Measurements from ENCODE around the gene RHBDL3. TPM values are rescaled to one million over a fixed set of nuclear protein-coding genes. Genes with fewer than 3 reads are reported as not detected.

RHBDL3 gene
- total RNA-seq, 1 experiment from 2014 or later: not detected

- TF ChIP-seq CTCF (conservative IDR thresholded peaks at IDR 0.05; ENCODE audit: low read depth, low read length): no peak
- no peak for TF ChIP-seq EZH2 (IDR thresholded peaks at IDR 0.05; ENCODE audit: low read length, unreplicated experiment)
- no peak for TF ChIP-seq EZH2phosphoT487 (IDR thresholded peaks at IDR 0.05; ENCODE audit: borderline replicate concordance, low read length)
- intact Hi-C loops (cut with micrococcal nuclease): no loop called here
- CTCF ChIA-PET: no interaction called here
- Histone ChIP-seq H3K9ac (ENCODE audit: low read length) (no peak overlapping the region), H3K4me1 (ENCODE audit: insufficient read depth, low read length) (peaks cover under 1% of the 10 kb centered on the region; the same call in 1 of the 2 replicates), H3K36me3 (ENCODE audit: low read depth, low read length) (no peaks in the 10 kb centered on the region), H4K20me1 (ENCODE audit: low read length) (no peaks in the 10 kb centered on the region), H3K27me3 (ENCODE audit: low read length) (no peaks in the 10 kb centered on the region), H2AFZ (ENCODE audit: low read length) (no peak overlapping the region), H3K9me3 (ENCODE audit: low read length) (no peaks in the 10 kb centered on the region), H3K4me3 (ENCODE audit: low read length) (no peak overlapping the region), H3K9me2 (replicated peaks; ENCODE audit: low read length) (no peaks in the 10 kb centered on the region), H3K27ac (ENCODE audit: low read length) (no peak overlapping the region), H3K79me2 (ENCODE audit: low read length) (no peaks in the 10 kb centered on the region), H3K4me2 (ENCODE audit: low read length) (no peak overlapping the region), H3F3A (ENCODE audit: low read length, unreplicated experiment) (no peaks in the 10 kb centered on the region)
- BruUV-seq (replicated peaks): no TSS peak
- ATAC-seq (no peak), DNase-seq (no peak)
- POLR2A ChIA-PET (ENCODE audit: unreplicated experiment): no interaction called here
Measured at GRCh38 chr17:32279891-32280716, 14.5 kb downstream of the RHBDL3 start.

GRCh38 chr17:32281011-32281451, 15.4 kb downstream of the RHBDL3 start:
- Histone ChIP-seq H3K4me3 (ENCODE audit: low read length) (no peak overlapping the region), H3K27ac (ENCODE audit: low read length) (no peak overlapping the region), H3K4me1 (ENCODE audit: insufficient read depth, low read length) (no peaks in the 10 kb centered on the region), H4K20me1 (ENCODE audit: low read length) (no peaks in the 10 kb centered on the region), H3K79me2 (ENCODE audit: low read length) (no peaks in the 10 kb centered on the region), H3K27me3 (ENCODE audit: low read length) (no peaks in the 10 kb centered on the region), H2AFZ (ENCODE audit: low read length) (no peak overlapping the region), H3F3A (ENCODE audit: low read length, unreplicated experiment) (no peaks in the 10 kb centered on the region), H3K9ac (ENCODE audit: low read length) (no peak overlapping the region), H3K36me3 (ENCODE audit: low read depth, low read length) (no peaks in the 10 kb centered on the region), H3K9me2 (replicated peaks; ENCODE audit: low read length) (no peaks in the 10 kb centered on the region), H3K9me3 (ENCODE audit: low read length) (no peaks in the 10 kb centered on the region), H3K4me2 (ENCODE audit: low read length) (no peak overlapping the region)
- TF ChIP-seq EZH2phosphoT487 (IDR thresholded peaks at IDR 0.05; ENCODE audit: borderline replicate concordance, low read length): no peak
- no peak for TF ChIP-seq EZH2 (IDR thresholded peaks at IDR 0.05; ENCODE audit: low read length, unreplicated experiment)
- no peak for TF ChIP-seq CTCF (conservative IDR thresholded peaks at IDR 0.05; ENCODE audit: low read depth, low read length)
- DNase-seq: no peak
- intact Hi-C loops (cut with micrococcal nuclease): no loop called here
- no peak for ATAC-seq
- ChIA-PET CTCF (no interaction called here), POLR2A (ENCODE audit: unreplicated experiment) (no interaction called here)
- BruUV-seq (replicated peaks): no TSS peak

GRCh38 chr17:32283745-32284201, 18.1 kb downstream of the RHBDL3 start:
- POLR2A ChIA-PET (ENCODE audit: unreplicated experiment): no interaction called here
- intact Hi-C loops (cut with micrococcal nuclease): no loop called here
- no peak for TF ChIP-seq EZH2phosphoT487 (IDR thresholded peaks at IDR 0.05; ENCODE audit: borderline replicate concordance, low read length)
- no peak for TF ChIP-seq CTCF (conservative IDR thresholded peaks at IDR 0.05; ENCODE audit: low read depth, low read length)
- no peak for TF ChIP-seq EZH2 (IDR thresholded peaks at IDR 0.05; ENCODE audit: low read length, unreplicated experiment)
- Histone ChIP-seq H2AFZ (ENCODE audit: low read length) (no peak overlapping the region), H3K9me2 (replicated peaks; ENCODE audit: low read length) (no peaks in the 10 kb centered on the region), H3K9me3 (ENCODE audit: low read length) (no peaks in the 10 kb centered on the region), H3K4me3 (ENCODE audit: low read length) (no peak overlapping the region), H3K27ac (ENCODE audit: low read length) (no peak overlapping the region), H3K79me2 (ENCODE audit: low read length) (no peaks in the 10 kb centered on the region), H3F3A (ENCODE audit: low read length, unreplicated experiment) (no peaks in the 10 kb centered on the region), H3K9ac (ENCODE audit: low read length) (no peak overlapping the region), H3K27me3 (ENCODE audit: low read length) (no peaks in the 10 kb centered on the region), H3K4me1 (ENCODE audit: insufficient read depth, low read length) (no peaks in the 10 kb centered on the region), H3K4me2 (ENCODE audit: low read length) (no peak overlapping the region), H4K20me1 (ENCODE audit: low read length) (no peaks in the 10 kb centered on the region), H3K36me3 (ENCODE audit: low read depth, low read length) (no peaks in the 10 kb centered on the region)
- CTCF ChIA-PET: no interaction called here
- ATAC-seq (peak; percentile 87), DNase-seq (peak; percentile 22)
- no TSS peak for BruUV-seq (replicated peaks)
